ENCODE data around the gene RPS10. TPM values are rescaled to one million over a fixed set of nuclear protein-coding genes. Genes with fewer than 3 reads are reported as not detected.

Gene RPS10
- total and polyA plus RNA-seq, 2 experiments from 2014 or later: 518 to 1,824 TPM

DNA sequence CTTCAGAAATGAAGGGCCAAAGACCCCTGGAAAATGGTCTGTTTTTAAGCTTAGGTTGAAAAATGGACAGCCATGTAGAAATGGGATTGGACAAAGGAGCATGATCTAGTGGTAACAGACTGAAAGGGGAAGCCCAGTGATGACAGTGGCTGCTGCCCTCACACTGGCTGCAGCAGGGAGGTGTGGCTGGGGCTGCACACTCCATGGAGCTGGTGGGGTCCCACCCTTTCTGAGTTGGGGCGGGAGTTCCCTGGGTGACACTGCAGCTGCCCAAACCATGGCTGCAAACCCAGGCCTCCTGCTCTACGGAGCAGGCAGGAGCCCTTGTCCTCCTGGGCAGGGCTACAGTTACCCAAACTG lies 31.5 kb upstream of the RPS10 start:
- Histone ChIP-seq H3K4me1 (ENCODE audit: insufficient read depth) (no peaks in the 10 kb centered on the region), H3K9me3 (ENCODE audit: low read depth) (no peaks in the 10 kb centered on the region), H3K79me2 (no peaks in the 10 kb centered on the region), H2AFZ (no peak overlapping the region), H3K27ac (no peak overlapping the region), H3K9me2 (replicated peaks; ENCODE audit: insufficient read depth) (no peaks in the 10 kb centered on the region), H4K20me1 (ENCODE audit: insufficient read depth, poor library complexity, severe bottlenecking) (no peaks in the 10 kb centered on the region), H3K4me3 (no peak overlapping the region), H3K36me3 (replicated peaks; ENCODE audit: insufficient read depth, low read depth) (no peaks in the 10 kb centered on the region), H3K27me3 (no peaks in the 10 kb centered on the region), H3K4me2 (no peak overlapping the region)
- TF ChIP-seq EZH2 (IDR thresholded peaks at IDR 0.05; ENCODE audit: borderline replicate concordance): no peak
- TF ChIP-seq, protein P1, sequence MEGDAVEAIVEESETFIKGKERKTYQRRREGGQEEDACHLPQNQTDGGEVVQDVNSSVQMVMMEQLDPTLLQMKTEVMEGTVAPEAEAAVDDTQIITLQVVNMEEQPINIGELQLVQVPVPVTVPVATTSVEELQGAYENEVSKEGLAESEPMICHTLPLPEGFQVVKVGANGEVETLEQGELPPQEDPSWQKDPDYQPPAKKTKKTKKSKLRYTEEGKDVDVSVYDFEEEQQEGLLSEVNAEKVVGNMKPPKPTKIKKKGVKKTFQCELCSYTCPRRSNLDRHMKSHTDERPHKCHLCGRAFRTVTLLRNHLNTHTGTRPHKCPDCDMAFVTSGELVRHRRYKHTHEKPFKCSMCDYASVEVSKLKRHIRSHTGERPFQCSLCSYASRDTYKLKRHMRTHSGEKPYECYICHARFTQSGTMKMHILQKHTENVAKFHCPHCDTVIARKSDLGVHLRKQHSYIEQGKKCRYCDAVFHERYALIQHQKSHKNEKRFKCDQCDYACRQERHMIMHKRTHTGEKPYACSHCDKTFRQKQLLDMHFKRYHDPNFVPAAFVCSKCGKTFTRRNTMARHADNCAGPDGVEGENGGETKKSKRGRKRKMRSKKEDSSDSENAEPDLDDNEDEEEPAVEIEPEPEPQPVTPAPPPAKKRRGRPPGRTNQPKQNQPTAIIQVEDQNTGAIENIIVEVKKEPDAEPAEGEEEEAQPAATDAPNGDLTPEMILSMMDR (IDR thresholded peaks at IDR 0.05; ENCODE audit: poor library complexity): no peak
- no peak for TF ChIP-seq EZH2phosphoT487 (IDR thresholded peaks at IDR 0.05; ENCODE audit: low read depth, severe bottlenecking, unreplicated experiment)
- DNase-seq (ENCODE audit: low spot score): no peak
- WGBS (ENCODE audit: low lambda C conversion rate, missing lambda C conversion rate): 79% methylated on average over 2 of the region's 2 CpGs

DNA sequence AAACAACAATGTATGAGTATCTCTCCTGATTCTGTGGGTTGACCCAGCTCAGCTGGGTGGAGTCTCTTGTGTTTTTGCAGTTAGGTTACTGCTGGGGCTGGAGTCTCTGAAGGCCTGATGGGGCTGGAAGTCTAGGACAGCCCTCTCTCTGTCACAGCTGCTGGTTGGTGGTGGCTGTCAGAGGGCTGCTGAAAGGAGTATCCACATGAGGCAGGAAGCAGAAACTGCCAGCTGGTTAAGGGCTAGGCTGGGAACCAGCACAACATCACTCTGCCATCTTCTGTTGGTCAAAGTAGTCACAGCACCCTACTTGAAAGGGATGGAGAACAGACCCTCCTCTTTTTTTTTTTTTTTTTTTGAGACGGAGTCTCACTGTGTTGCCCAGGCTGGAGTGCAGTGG lies 30.0 kb upstream of the RPS10 start:
- Histone ChIP-seq H2AFZ (no peak overlapping the region), H3K9me3 (ENCODE audit: low read depth) (no peaks in the 10 kb centered on the region), H3K9me2 (replicated peaks; ENCODE audit: insufficient read depth) (no peaks in the 10 kb centered on the region), H3K4me2 (no peak overlapping the region), H3K4me3 (no peak overlapping the region), H3K4me1 (ENCODE audit: insufficient read depth) (no peaks in the 10 kb centered on the region), H3K36me3 (replicated peaks; ENCODE audit: insufficient read depth, low read depth) (no peaks in the 10 kb centered on the region), H3K27me3 (no peaks in the 10 kb centered on the region), H4K20me1 (ENCODE audit: insufficient read depth, poor library complexity, severe bottlenecking) (no peaks in the 10 kb centered on the region), H3K27ac (no peak overlapping the region), H3K79me2 (no peaks in the 10 kb centered on the region)
- DNase-seq (ENCODE audit: low spot score): no peak
- no CpG with 5 or more reads among the region's 1 CpG for WGBS (ENCODE audit: low lambda C conversion rate, missing lambda C conversion rate)
- TF ChIP-seq, protein P1 (IDR thresholded peaks at IDR 0.05; ENCODE audit: poor library complexity): no peak
- TF ChIP-seq EZH2phosphoT487 (IDR thresholded peaks at IDR 0.05; ENCODE audit: low read depth, severe bottlenecking, unreplicated experiment): no peak
- no peak for TF ChIP-seq EZH2 (IDR thresholded peaks at IDR 0.05; ENCODE audit: borderline replicate concordance)

DNA sequence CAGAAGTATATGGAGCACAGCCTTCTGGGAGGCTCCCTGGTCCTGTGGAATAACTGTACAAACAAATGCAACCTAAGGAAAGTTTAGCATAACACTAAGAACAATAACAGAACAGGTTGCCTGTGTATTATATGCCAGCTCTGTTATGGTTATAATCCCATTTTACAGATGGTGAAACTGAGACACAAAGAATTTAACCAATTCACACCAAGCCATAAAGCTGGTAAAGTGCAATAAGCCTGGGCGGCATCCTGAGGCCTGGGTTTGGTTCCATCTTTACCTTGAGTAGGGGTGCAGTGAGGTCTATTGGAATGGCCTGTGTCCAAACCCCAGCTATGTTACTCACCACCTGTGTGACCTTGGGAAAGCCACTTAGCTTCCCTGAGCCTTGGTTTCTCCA lies 25.3 kb upstream of the RPS10 start:
- DNase-seq (ENCODE audit: low spot score): no peak
- Histone ChIP-seq H4K20me1 (ENCODE audit: insufficient read depth, poor library complexity, severe bottlenecking) (no peaks in the 10 kb centered on the region), H3K36me3 (replicated peaks; ENCODE audit: insufficient read depth, low read depth) (no peaks in the 10 kb centered on the region), H3K27me3 (no peaks in the 10 kb centered on the region), H3K4me2 (no peak overlapping the region), H3K9me3 (ENCODE audit: low read depth) (no peaks in the 10 kb centered on the region), H3K79me2 (no peaks in the 10 kb centered on the region), H3K4me3 (no peak overlapping the region), H2AFZ (no peak overlapping the region), H3K27ac (no peak overlapping the region), H3K4me1 (ENCODE audit: insufficient read depth) (no peaks in the 10 kb centered on the region), H3K9me2 (replicated peaks; ENCODE audit: insufficient read depth) (no peaks in the 10 kb centered on the region)
- no peak for TF ChIP-seq EZH2 (IDR thresholded peaks at IDR 0.05; ENCODE audit: borderline replicate concordance)
- no peak for TF ChIP-seq EZH2phosphoT487 (IDR thresholded peaks at IDR 0.05; ENCODE audit: low read depth, severe bottlenecking, unreplicated experiment)
- TF ChIP-seq, protein P1 (IDR thresholded peaks at IDR 0.05; ENCODE audit: poor library complexity): no peak
- 100% methylated on average over 1 of the region's 1 CpG for WGBS (ENCODE audit: low lambda C conversion rate, missing lambda C conversion rate)

DNA sequence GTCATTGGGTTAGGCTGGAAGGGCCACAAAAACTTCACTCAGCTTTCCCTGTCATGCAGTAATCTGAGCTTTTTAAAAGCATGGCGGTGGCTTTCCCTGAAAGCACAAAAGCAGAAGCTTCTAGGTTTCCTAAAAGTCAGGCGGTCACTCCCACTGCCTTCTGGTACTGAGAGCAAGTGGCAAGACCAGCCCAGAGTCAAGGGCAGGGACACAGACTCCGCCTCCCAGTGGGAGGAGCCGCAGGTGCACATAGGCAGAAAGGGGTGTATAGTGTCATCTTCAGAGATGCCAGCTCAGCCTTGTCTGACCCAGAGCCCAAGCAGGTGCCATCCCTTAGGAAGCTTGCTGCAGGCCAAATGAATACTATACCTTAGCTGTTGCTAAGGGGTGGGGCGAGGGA lies 22.0 kb upstream of the RPS10 start:
- no peak overlapping the region for H3K4me3 ChIP-seq
- H3K27ac ChIP-seq: no peak overlapping the region
- H4K20me1 ChIP-seq (ENCODE audit: insufficient read depth, poor library complexity, severe bottlenecking): no peaks in the 10 kb centered on the region
- no peaks in the 10 kb centered on the region for H3K9me2 ChIP-seq (replicated peaks; ENCODE audit: insufficient read depth)
- no peaks in the 10 kb centered on the region for H3K9me3 ChIP-seq (ENCODE audit: low read depth)
- no peak for DNase-seq (ENCODE audit: low spot score)
- H3K27me3 ChIP-seq: no peaks in the 10 kb centered on the region
- no peak overlapping the region for H3K4me2 ChIP-seq
- WGBS (ENCODE audit: low lambda C conversion rate, missing lambda C conversion rate): 71% methylated on average over 5 of the region's 5 CpGs
- TF ChIP-seq, protein P1 (IDR thresholded peaks at IDR 0.05; ENCODE audit: poor library complexity): no peak
- TF ChIP-seq EZH2 (IDR thresholded peaks at IDR 0.05; ENCODE audit: borderline replicate concordance) (no peak), EZH2phosphoT487 (IDR thresholded peaks at IDR 0.05; ENCODE audit: low read depth, severe bottlenecking, unreplicated experiment) (no peak)
- no peaks in the 10 kb centered on the region for H3K79me2 ChIP-seq
- no peak overlapping the region for H2AFZ ChIP-seq
- no peaks in the 10 kb centered on the region for H3K36me3 ChIP-seq (replicated peaks; ENCODE audit: insufficient read depth, low read depth)
- H3K4me1 ChIP-seq (ENCODE audit: insufficient read depth): no peaks in the 10 kb centered on the region
